GM12878 (cell line): ENCODE results near the gene ZNF581. TPM values are rescaled to one million over a fixed set of nuclear protein-coding genes. Genes with fewer than 3 reads are reported as not detected.

ENCODE experiments used
- BCL11A ChIP-seq: IDR thresholded peaks from 2 replicates; pipeline ENCODE4 v1.6.1; 2011; ENCODE audit warnings: low read depth, low read length
- CHD4 ChIP-seq: fragments of 200-600 bp; sonication (generic); IDR thresholded peaks from 2 replicates; pipeline ENCODE4 v1.6.1; 2016; ENCODE audit warnings: mild to moderate bottlenecking
- EED ChIP-seq: sonication (generic); IDR thresholded peaks from 2 replicates; pipeline ENCODE4 v1.6.1; 2016; ENCODE audit warnings: antibody characterized with exemption, low read depth
- ESRRA ChIP-seq: IDR thresholded peaks from 2 replicates; pipeline ENCODE4 v1.6.1; 2012; ENCODE audit warnings: mild to moderate bottlenecking, low read length, improper control_type of control experiment
- ETV6 ChIP-seq, 2 experiments: fragments of 450-650 bp in 1 of 2; IDR thresholded peaks in 1 of 2; conservative IDR thresholded peaks in 1 of 2; 2 replicates each; pipeline ENCODE4 v1.6.1; 2014; ENCODE audit warnings: antibody characterized with exemption in 1 of 2, borderline replicate concordance in 1 of 2, low read depth in 1 of 2, mild to moderate bottlenecking in 1 of 2, moderate library complexity in 1 of 2
- EZH2 ChIP-seq: IDR thresholded peaks from 2 replicates; pipeline ENCODE4 v1.6.1; 2012; ENCODE audit warnings: low read depth, mild to moderate bottlenecking, control low read depth, inconsistent platforms, low read length, borderline replicate concordance; ENCODE audit not compliant: control insufficient read depth
- FOXM1 ChIP-seq: IDR thresholded peaks from 2 replicates; pipeline ENCODE4 v1.6.1; 2012; ENCODE audit warnings: low read depth, mild to moderate bottlenecking, inconsistent platforms, low read length, moderate library complexity
- GABPA ChIP-seq: IDR thresholded peaks from 2 replicates; pipeline ENCODE4 v1.6.1; 2014; ENCODE audit warnings: antibody characterized with exemption, low read depth, mild to moderate bottlenecking, inconsistent platforms
- HDGF ChIP-seq: fragments of 450-650 bp; IDR thresholded peaks from 2 replicates; pipeline ENCODE4 v1.6.1; 2016; ENCODE audit warnings: antibody characterized with exemption
- IRF3 ChIP-seq: fragments of 450-650 bp; IDR thresholded peaks from 2 replicates; pipeline ENCODE4 v1.6.1; 2014; ENCODE audit warnings: mild to moderate bottlenecking
- KAT2A ChIP-seq: conservative IDR thresholded peaks from 2 replicates; pipeline ENCODE4 v1.6.1; 2011; ENCODE audit warnings: low read depth, low read length; ENCODE audit not compliant: control insufficient read depth
- KLF5 ChIP-seq: fragments of 450-650 bp; IDR thresholded peaks from 2 replicates; pipeline ENCODE4 v1.6.1; 2014; ENCODE audit warnings: mild to moderate bottlenecking; ENCODE audit not compliant: partially characterized antibody
- LARP7 ChIP-seq: fragments of 450-650 bp; IDR thresholded peaks from 2 replicates; pipeline ENCODE4 v1.6.1; 2017; ENCODE audit warnings: mild to moderate bottlenecking
- MYC ChIP-seq: IDR thresholded peaks from 2 replicates; pipeline ENCODE4 v1.6.1; 2011; ENCODE audit warnings: mild to moderate bottlenecking, low read length, moderate library complexity, inconsistent platforms; ENCODE audit not compliant: insufficient read depth, insufficient replicate concordance, insufficient read length, severe bottlenecking
- POLR2A ChIP-seq: IDR thresholded peaks from 2 replicates; pipeline ENCODE4 v1.6.1; 2011; ENCODE audit warnings: low read depth, mild to moderate bottlenecking, low read length
- PRDM15 ChIP-seq: fragments of 450-650 bp; formaldehyde crosslinking; IDR thresholded peaks from 2 replicates; pipeline ENCODE4 v1.4.0; 2020; ENCODE audit warnings: mild to moderate bottlenecking, moderate library complexity
- RAD51 ChIP-seq: fragments of 450-650 bp; IDR thresholded peaks from 2 replicates; pipeline ENCODE4 v1.6.1; 2016; ENCODE audit warnings: moderate library complexity, mild to moderate bottlenecking, inconsistent platforms
- RELA ChIP-seq: fragments of 450-650 bp; IDR thresholded peaks from 2 replicates; pipeline ENCODE4 v1.8.0; 2014; ENCODE audit warnings: borderline replicate concordance; ENCODE audit not compliant: partially characterized antibody
- RUNX3 ChIP-seq: IDR thresholded peaks from 2 replicates; pipeline ENCODE4 v1.6.1; 2012; ENCODE audit warnings: low read length, inconsistent platforms
- SIN3A ChIP-seq: IDR thresholded peaks from 2 replicates; pipeline ENCODE4 v1.6.1; 2012; ENCODE audit warnings: low read depth, low read length, improper control_type of control experiment
- SREBF2 ChIP-seq: IDR thresholded peaks from 2 replicates; pipeline ENCODE4 v1.6.1; 2012; ENCODE audit warnings: mild to moderate bottlenecking, low read length
- TBL1XR1 ChIP-seq: IDR thresholded peaks from 2 replicates; pipeline ENCODE4 v1.6.1; 2012; ENCODE audit warnings: low read depth, low read length, improper control_type of control experiment
- TCF12 ChIP-seq: IDR thresholded peaks from 2 replicates; pipeline ENCODE4 v1.6.1; 2011; ENCODE audit warnings: low read depth, mild to moderate bottlenecking, low read length
- TCF3 ChIP-seq: IDR thresholded peaks from 2 replicates; pipeline ENCODE4 v1.6.1; 2012; ENCODE audit warnings: low read depth, mild to moderate bottlenecking, low read length, borderline replicate concordance; ENCODE audit not compliant: insufficient read depth
- USF2 ChIP-seq: IDR thresholded peaks from 2 replicates; pipeline ENCODE4 v1.6.1; 2011; ENCODE audit warnings: low read depth, low read length, improper control_type of control experiment, borderline replicate concordance
- YBX1 ChIP-seq: fragments of 450-650 bp; IDR thresholded peaks from 2 replicates; pipeline ENCODE4 v1.6.1; 2016; ENCODE audit warnings: antibody characterized with exemption
- ZBED1 ChIP-seq: IDR thresholded peaks from 2 replicates; pipeline ENCODE4 v1.6.1; 2016; ENCODE audit warnings: borderline replicate concordance
- ZNF622 ChIP-seq: fragments of 450-650 bp; IDR thresholded peaks from 2 replicates; pipeline ENCODE4 v1.6.1; 2017; ENCODE audit warnings: mild to moderate bottlenecking, inconsistent platforms
- polyA plus RNA-seq, 11 experiments: library from polyadenylated mRNA; depleted of rRNA in 4 of 11; unstranded in 6 of 11; stranded (reverse) in 5 of 11; fragments of >200 nt; fragmentation: Nextera tagmentation in 4 of 11; fragmentation: Illumina TruSeq in 1 of 11; extraction: Ambion mirVana in 4 of 11; extraction: Trizol in 1 of 11; gene quantifications; 1 replicate in 1 of 11; 2 replicates in 10 of 11; pipeline versions ENCODE4 v1.2.1 to v1.2.3, GENCODE V29; 2011 to 2016; ENCODE audit warnings: inconsistent platforms in 2 of 11, missing spikeins in 2 of 11, low read depth in 1 of 11
- total RNA-seq, 4 experiments: library from RNA; depleted of rRNA in 3 of 4; stranded (reverse); fragments of >200 nt in 3 of 4; fragmentation: Illumina TruSeq in 1 of 4; extraction: Trizol in 1 of 4; gene quantifications; 2 replicates each; pipeline versions ENCODE4 v1.2.1 to v1.2.3, GENCODE V29; 2013 to 2021

Gene ZNF581
- total and polyA plus RNA-seq, 10 of the 15 experiments (the other 5 are each of a cell fraction or from before 2014, with no cell fraction given): 4.7 to 45.4 (median 22.2) TPM

- no peak for TF ChIP-seq ETV6 (conservative IDR thresholded peaks at IDR 0.05 in 1 of 2, IDR thresholded peaks at IDR 0.05 in 1 of 2; ENCODE audit: borderline replicate concordance in 1 of 2, low read depth in 1 of 2)
- TF ChIP-seq TCF12: no peak
- TF ChIP-seq GABPA: peak; percentile 60; the same call in 1 of the 2 replicates
- no peak for TF ChIP-seq LARP7
- no peak for TF ChIP-seq SREBF2
- no peak for TF ChIP-seq TCF3
- TF ChIP-seq MYC: no peak
- TF ChIP-seq BCL11A: no peak
- no peak for TF ChIP-seq TBL1XR1
- no peak for TF ChIP-seq ZBED1
- TF ChIP-seq KLF5: no peak
- no peak for TF ChIP-seq EZH2
- no peak for TF ChIP-seq KAT2A
- TF ChIP-seq RUNX3: no peak
- TF ChIP-seq SIN3A: no peak
- TF ChIP-seq RELA: no peak
- no peak for TF ChIP-seq IRF3
- no peak for TF ChIP-seq FOXM1
- TF ChIP-seq PRDM15 (CRISPR knock-in tag): no peak
- TF ChIP-seq HDGF: no peak
- TF ChIP-seq RAD51: no peak
- no peak for TF ChIP-seq ZNF622
- no peak for TF ChIP-seq EED
- TF ChIP-seq CHD4: no peak
- TF ChIP-seq POLR2A: peak; percentile 65; the same call in 1 of the 2 replicates
- no peak for TF ChIP-seq ESRRA
- no peak for TF ChIP-seq YBX1
- TF ChIP-seq USF2: no peak
Measured at GRCh38 chr19:55640577-55641425, 2.6 kb upstream of the ZNF581 start, which contains the start of gene ZNF580 (continued).
